GM10248 (cell line): Measurements from ENCODE around the gene PDIA6.

Experiments
- CTCF ChIA-PET: fragments of 300-600 bp; sonication (Branson Sonifier 250); formaldehyde crosslinking; extraction: SDS; loops from one replicate; lab custom pipeline; 2021; ENCODE audit warnings: antibody characterized with exemption; lab: Yijun Ruan, JAX
- POLR2A ChIA-PET: fragments of 350-650 bp; sonication (Branson Sonifier 250); formaldehyde crosslinking; extraction: SDS; loops from one replicate; lab custom pipeline; 2020; ENCODE audit warnings: antibody characterized with exemption; lab: Yijun Ruan, JAX
- DNase-seq: peaks from one replicate; pipeline ENCODE4 v3.0.0; 2012; ENCODE audit errors: extremely low spot score
- CTCF ChIP-seq: IDR thresholded peaks from 2 replicates; pipeline ENCODE4 v1.5.1; 2012; ENCODE audit warnings: mild to moderate bottlenecking, low read depth; ENCODE audit errors: extremely low read depth, missing control alignments, control extremely low read depth

Gene PDIA6

GRCh38 chr2:10771786-10772185 lies 40.8 kb downstream of the PDIA6 start:
- CTCF ChIA-PET, result no interaction called here

GRCh38 chr2:10770956-10771750 lies 41.4 kb downstream of the PDIA6 start:
- ChIA-PET CTCF (no interaction called here), POLR2A (interaction anchor here (0.5 kb wide), 1 partner anchor 341 kb away, joined by 6 read pairs; no protein-coding TSS in a partner anchor)
- no peak for DNase-seq
- TF ChIP-seq CTCF, result no peak

More at GRCh38 chr2:10771786-10772185, 40.8 kb downstream of the PDIA6 start:
- DNase-seq, result no peak
- TF ChIP-seq CTCF, result no peak
- POLR2A ChIA-PET, result no interaction called here

- no peak for DNase-seq
- CTCF ChIA-PET, result interaction anchor here (1.5 kb wide), 1 partner anchor 23 kb away, joined by 3 read pairs; no protein-coding TSS in a partner anchor
- no peak for TF ChIP-seq CTCF
- POLR2A ChIA-PET, result no interaction called here
Measured at GRCh38 chr2:10768063-10768507, 44.5 kb downstream of the PDIA6 start.

- POLR2A ChIA-PET, result no interaction called here
- CTCF ChIA-PET, result interaction anchor here (1.2 kb wide), 1 partner anchor 12 kb away, joined by 3 read pairs; no protein-coding TSS in a partner anchor
Measured at GRCh38 chr2:10765914-10766313, 46.7 kb downstream of the PDIA6 start.

GRCh38 chr2:10765461-10765860 lies 47.1 kb downstream of the PDIA6 start:
- POLR2A ChIA-PET, result no interaction called here
- no peak for TF ChIP-seq CTCF
- CTCF ChIA-PET, result interaction anchor here (1.2 kb wide), 1 partner anchor 13 kb away, joined by 3 read pairs; no protein-coding TSS in a partner anchor
- no peak for DNase-seq

More at GRCh38 chr2:10765914-10766313, 46.7 kb downstream of the PDIA6 start:
- TF ChIP-seq CTCF, result no peak
- no peak for DNase-seq

- POLR2A ChIA-PET, result no interaction called here
- DNase-seq, result no peak
- CTCF ChIA-PET, result interaction anchor here (1.2 kb wide), 1 partner anchor 13 kb away, joined by 3 read pairs; no protein-coding TSS in a partner anchor
- no peak for TF ChIP-seq CTCF
Measured at GRCh38 chr2:10764896-10765295, 47.7 kb downstream of the PDIA6 start.
